ENCODE measurements around the gene MRPS34.
"Not testable (repeated sequence)": the region's sequence is repeated elsewhere in the genome, so short reads cannot be mapped to it uniquely, and the experiment has no call there.

MRPS34 gene

GRCh38 chr16:1743376-1744337, 29.3 kb downstream of the MRPS34 start:
- DNase-seq (ENCODE audit: low read depth) = no peak
- no peak overlapping the region for H3K4me3 ChIP-seq (replicated peaks; ENCODE audit: low read depth, low read length)
- no peak for TF ChIP-seq CTCF (IDR thresholded peaks at IDR 0.05; ENCODE audit: low read length, missing control alignments)

- H3K4me3 ChIP-seq (replicated peaks; ENCODE audit: low read depth, low read length) = no peak overlapping the region
These were observed 31.3 kb downstream of the MRPS34 start for GRCh38 chr16:1741553-1742165.

GRCh38 chr16:1740781-1741490, 32.0 kb downstream of the MRPS34 start:
- no peak overlapping the region for H3K4me3 ChIP-seq (replicated peaks; ENCODE audit: low read depth, low read length)
- TF ChIP-seq CTCF (IDR thresholded peaks at IDR 0.05; ENCODE audit: low read length, missing control alignments) = no peak
- no peak for DNase-seq (ENCODE audit: low read depth)

More at GRCh38 chr16:1741553-1742165, 31.3 kb downstream of the MRPS34 start:
- TF ChIP-seq CTCF (IDR thresholded peaks at IDR 0.05; ENCODE audit: low read length, missing control alignments) = no peak
- DNase-seq (ENCODE audit: low read depth) = no peak

- H3K4me3 ChIP-seq (replicated peaks; ENCODE audit: low read depth, low read length) = no peak overlapping the region
- TF ChIP-seq CTCF (IDR thresholded peaks at IDR 0.05; ENCODE audit: low read length, missing control alignments) = no peak
- DNase-seq (ENCODE audit: low read depth) = no peak
These were observed 32.7 kb downstream of the MRPS34 start for GRCh38 chr16:1740234-1740633.

- DNase-seq (ENCODE audit: low read depth) = no peak
- no peak overlapping the region for H3K4me3 ChIP-seq (replicated peaks; ENCODE audit: low read depth, low read length)
- TF ChIP-seq CTCF (IDR thresholded peaks at IDR 0.05; ENCODE audit: low read length, missing control alignments) = no peak
These were observed 38.1 kb downstream of the MRPS34 start for GRCh38 chr16:1734816-1735215.

GRCh38 chr16:1734123-1734522, 38.8 kb downstream of the MRPS34 start:
- H3K4me3 ChIP-seq (replicated peaks; ENCODE audit: low read depth, low read length) = no peak overlapping the region
- no peak for DNase-seq (ENCODE audit: low read depth)
- no peak for TF ChIP-seq CTCF (IDR thresholded peaks at IDR 0.05; ENCODE audit: low read length, missing control alignments)

GRCh38 chr16:1732551-1732987, 40.4 kb downstream of the MRPS34 start:
- not testable (repeated sequence) for DNase-seq (ENCODE audit: low read depth); H3K4me3 ChIP-seq (replicated peaks; ENCODE audit: low read depth, low read length)
